KOPT-K1 (cell line): ENCODE data around the gene GREM1.

Experiments
- H3K27ac ChIP-seq: fragments of 200-600 bp; sonication (generic); 2 replicates; pipeline ENCODE4 v1.5.1; 2016; ENCODE audit warnings: antibody characterized with exemption, mild to moderate bottlenecking, low read depth, low read length; ENCODE audit not compliant: poor library complexity, severe bottlenecking
- H3K36me3 ChIP-seq: fragments of 200-600 bp; sonication (generic); 2 replicates; pipeline ENCODE4 v1.5.1; 2017; ENCODE audit warnings: antibody characterized with exemption, mild to moderate bottlenecking, low read length, moderate library complexity; ENCODE audit not compliant: insufficient read depth
- H3K9me3 ChIP-seq: fragments of 200-600 bp; sonication (generic); 2 replicates; pipeline ENCODE4 v1.5.1; 2017; ENCODE audit warnings: antibody characterized with exemption, low read length, mild to moderate bottlenecking; ENCODE audit not compliant: insufficient read depth, poor library complexity, severe bottlenecking

The GREM1 gene

GRCh38 chr15:32736701-32737061 lies 18.9 kb downstream of the GREM1 start:
- no peaks in the 10 kb centered on the region for H3K36me3 ChIP-seq
- H3K9me3 ChIP-seq, result no peaks in the 10 kb centered on the region
- H3K27ac ChIP-seq, result no peak overlapping the region

GRCh38 chr15:32737304-32737703 lies 19.5 kb downstream of the GREM1 start:
- Histone ChIP-seq H3K9me3 (no peaks in the 10 kb centered on the region), H3K36me3 (no peaks in the 10 kb centered on the region), H3K27ac (no peak overlapping the region)

- Histone ChIP-seq H3K27ac (no peak overlapping the region), H3K9me3 (no peaks in the 10 kb centered on the region)
Observed at GRCh38 chr15:32738666-32739065, 20.9 kb downstream of the GREM1 start.

GRCh38 chr15:32739522-32740063 lies 21.8 kb downstream of the GREM1 start:
- H3K27ac ChIP-seq, result no peak overlapping the region
- H3K9me3 ChIP-seq, result no peaks in the 10 kb centered on the region
- H3K36me3 ChIP-seq, result no peaks in the 10 kb centered on the region

More at GRCh38 chr15:32738666-32739065, 20.9 kb downstream of the GREM1 start:
- no peaks in the 10 kb centered on the region for H3K36me3 ChIP-seq

GRCh38 chr15:32743411-32744140 lies 25.8 kb downstream of the GREM1 start:
- Histone ChIP-seq H3K27ac (no peak overlapping the region), H3K36me3 (no peaks in the 10 kb centered on the region), H3K9me3 (no peaks in the 10 kb centered on the region)

- Histone ChIP-seq H3K36me3 (no peaks in the 10 kb centered on the region), H3K27ac (no peak overlapping the region), H3K9me3 (no peaks in the 10 kb centered on the region)
Observed at GRCh38 chr15:32746116-32746857, 28.5 kb downstream of the GREM1 start.

GRCh38 chr15:32747921-32748342 lies 30.1 kb downstream of the GREM1 start:
- no peaks in the 10 kb centered on the region for H3K9me3 ChIP-seq
- no peak overlapping the region for H3K27ac ChIP-seq
- no peaks in the 10 kb centered on the region for H3K36me3 ChIP-seq

- Histone ChIP-seq H3K36me3 (no peaks in the 10 kb centered on the region), H3K9me3 (no peaks in the 10 kb centered on the region), H3K27ac (no peak overlapping the region)
Observed at GRCh38 chr15:32750979-32751378, 33.2 kb downstream of the GREM1 start.

GRCh38 chr15:32757426-32757825 lies 39.6 kb downstream of the GREM1 start:
- H3K9me3 ChIP-seq, result no peaks in the 10 kb centered on the region
- H3K27ac ChIP-seq, result no peak overlapping the region
- H3K36me3 ChIP-seq, result no peaks in the 10 kb centered on the region

GRCh38 chr15:32763295-32763694 lies 45.5 kb downstream of the GREM1 start:
- Histone ChIP-seq H3K36me3 (no peaks in the 10 kb centered on the region), H3K27ac (no peak overlapping the region)

GRCh38 chr15:32765236-32765635 lies 47.4 kb downstream of the GREM1 start:
- H3K9me3 ChIP-seq, result no peaks in the 10 kb centered on the region
- no peaks in the 10 kb centered on the region for H3K36me3 ChIP-seq
- H3K27ac ChIP-seq, result no peak overlapping the region

More at GRCh38 chr15:32763295-32763694, 45.5 kb downstream of the GREM1 start:
- H3K9me3 ChIP-seq, result no peaks in the 10 kb centered on the region

- no peaks in the 10 kb centered on the region for H3K9me3 ChIP-seq
- no peak overlapping the region for H3K27ac ChIP-seq
- H3K36me3 ChIP-seq, result no peaks in the 10 kb centered on the region
Observed at GRCh38 chr15:32766101-32766500, 48.3 kb downstream of the GREM1 start.

GRCh38 chr15:32767236-32767635 lies 49.4 kb downstream of the GREM1 start:
- Histone ChIP-seq H3K27ac (no peak overlapping the region), H3K36me3 (no peaks in the 10 kb centered on the region), H3K9me3 (no peaks in the 10 kb centered on the region)

GRCh38 chr15:32774022-32774421 lies 56.2 kb downstream of the GREM1 start:
- Histone ChIP-seq H3K9me3 (no peaks in the 10 kb centered on the region), H3K27ac (no peak overlapping the region), H3K36me3 (no peaks in the 10 kb centered on the region)

GRCh38 chr15:32775103-32775502 lies 57.3 kb downstream of the GREM1 start:
- no peak overlapping the region for H3K27ac ChIP-seq

More at GRCh38 chr15:32775103-32775502, 57.3 kb downstream of the GREM1 start:
- no peaks in the 10 kb centered on the region for H3K36me3 ChIP-seq
- no peaks in the 10 kb centered on the region for H3K9me3 ChIP-seq
